Measurements from ENCODE around the gene VPS4A.

DNA sequence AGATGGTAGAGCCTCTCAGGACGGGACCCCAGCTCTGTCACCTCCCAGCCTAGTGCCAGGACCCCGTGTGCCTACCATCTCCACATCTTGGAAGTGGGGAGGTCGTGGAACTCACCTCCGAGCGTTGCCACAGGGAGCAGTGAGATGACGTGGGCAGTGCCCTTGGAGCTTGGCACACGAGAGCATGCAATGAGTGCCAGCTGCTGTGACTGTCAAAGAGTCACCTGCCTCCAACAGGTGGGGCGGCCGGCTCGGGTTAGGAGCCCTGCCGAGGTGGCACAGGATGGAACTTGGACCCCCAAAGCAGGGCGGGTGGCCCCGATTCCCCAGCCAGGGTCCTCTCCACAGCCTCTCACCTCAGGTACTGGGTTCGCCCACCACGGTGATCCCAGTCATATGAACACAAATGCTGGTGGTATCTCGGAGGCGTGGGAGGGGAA, 5.5 kb downstream of the VPS4A start:
- TF ChIP-seq ELF1 (IDR thresholded peaks at IDR 0.05) (no peak), RAD21 (IDR thresholded peaks at IDR 0.05; ENCODE audit: low read length) (no peak), GABPA (IDR thresholded peaks at IDR 0.05; ENCODE audit: low read depth) (no peak), CHD2 (IDR thresholded peaks at IDR 0.05; ENCODE audit: low read length, partially characterized antibody) (no peak), GATA2 (CRISPR knock-in tag; IDR thresholded peaks at IDR 0.05) (no peak), POLR2AphosphoS5 (IDR thresholded peaks at IDR 0.05; ENCODE audit: low read depth, low read length) (no peak)
- TF ChIP-seq, protein P1, sequence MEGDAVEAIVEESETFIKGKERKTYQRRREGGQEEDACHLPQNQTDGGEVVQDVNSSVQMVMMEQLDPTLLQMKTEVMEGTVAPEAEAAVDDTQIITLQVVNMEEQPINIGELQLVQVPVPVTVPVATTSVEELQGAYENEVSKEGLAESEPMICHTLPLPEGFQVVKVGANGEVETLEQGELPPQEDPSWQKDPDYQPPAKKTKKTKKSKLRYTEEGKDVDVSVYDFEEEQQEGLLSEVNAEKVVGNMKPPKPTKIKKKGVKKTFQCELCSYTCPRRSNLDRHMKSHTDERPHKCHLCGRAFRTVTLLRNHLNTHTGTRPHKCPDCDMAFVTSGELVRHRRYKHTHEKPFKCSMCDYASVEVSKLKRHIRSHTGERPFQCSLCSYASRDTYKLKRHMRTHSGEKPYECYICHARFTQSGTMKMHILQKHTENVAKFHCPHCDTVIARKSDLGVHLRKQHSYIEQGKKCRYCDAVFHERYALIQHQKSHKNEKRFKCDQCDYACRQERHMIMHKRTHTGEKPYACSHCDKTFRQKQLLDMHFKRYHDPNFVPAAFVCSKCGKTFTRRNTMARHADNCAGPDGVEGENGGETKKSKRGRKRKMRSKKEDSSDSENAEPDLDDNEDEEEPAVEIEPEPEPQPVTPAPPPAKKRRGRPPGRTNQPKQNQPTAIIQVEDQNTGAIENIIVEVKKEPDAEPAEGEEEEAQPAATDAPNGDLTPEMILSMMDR (IDR thresholded peaks at IDR 0.05): no peak
- TF ChIP-seq, protein P2, sequence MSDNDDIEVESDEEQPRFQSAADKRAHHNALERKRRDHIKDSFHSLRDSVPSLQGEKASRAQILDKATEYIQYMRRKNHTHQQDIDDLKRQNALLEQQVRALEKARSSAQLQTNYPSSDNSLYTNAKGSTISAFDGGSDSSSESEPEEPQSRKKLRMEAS (IDR thresholded peaks at IDR 0.05; ENCODE audit: low read depth): no peak
